ENCODE results near the gene TAS2R38. TPM values are rescaled to one million over a fixed set of nuclear protein-coding genes. Genes with fewer than 3 reads are reported as not detected.

The TAS2R38 gene
- total and polyA plus RNA-seq, 8 donors, result not detected

Other genes with a start within 250 kb of the TAS2R38 start
- 100 to 1,000 TPM in 1 of 5 donors, 10 to 100 TPM in 4; 17.4 to 145 (median 59.8) TPM for gene SSBP1, start 235.4 kb downstream of the TAS2R38 start, total RNA-seq
- gene SSBP1, start 235.4 kb downstream of the TAS2R38 start, polyA plus RNA-seq, result 100 to 1,000 TPM; 169 to 207 (median 198) TPM
- 1 to 10 TPM in 2 of 5 donors, under 1 TPM in 1, not detected in 2; 0.58 to 5.7 (median 4.4) TPM for gene TAS2R3, start 209.7 kb downstream of the TAS2R38 start, total RNA-seq
- gene TAS2R3, start 209.7 kb downstream of the TAS2R38 start, polyA plus RNA-seq, result not detected
- 1 to 10 TPM in 3 of 5 donors, under 1 TPM in 1, not detected in 1; 0.58 to 3.7 (median 1.2) TPM for gene TAS2R4, start 197.1 kb downstream of the TAS2R38 start, total RNA-seq
- under 1 TPM in 1 of 3 donors, not detected in 2; 0.23 TPM for gene TAS2R4, start 197.1 kb downstream of the TAS2R38 start, polyA plus RNA-seq
- gene TAS2R5, start 183.6 kb downstream of the TAS2R38 start, total RNA-seq, result 10 to 100 TPM in 1 of 5 donors, 1 to 10 TPM in 3, not detected in 1; 4.4 to 45.5 (median 9.0) TPM
- gene TAS2R5, start 183.6 kb downstream of the TAS2R38 start, polyA plus RNA-seq, result 1 to 10 TPM in 1 of 3 donors, under 1 TPM in 1, not detected in 1; 0.92 to 1.1 TPM
- not detected for gene PRSS37, start 132.3 kb downstream of the TAS2R38 start, total RNA-seq
- gene PRSS37, start 132.3 kb downstream of the TAS2R38 start, polyA plus RNA-seq, result not detected
- gene OR9A4, start 57.4 kb downstream of the TAS2R38 start, total RNA-seq, result not detected
- not detected for gene OR9A4, start 57.4 kb downstream of the TAS2R38 start, polyA plus RNA-seq
- gene CLEC5A, start 26.8 kb downstream of the TAS2R38 start, total RNA-seq, result 1 to 10 TPM in 1 of 5 donors, under 1 TPM in 1, not detected in 3; 0.29 to 1.3 TPM
- 1 to 10 TPM in 1 of 3 donors, under 1 TPM in 2; 0.10 to 1.4 (median 0.31) TPM for gene CLEC5A, start 26.8 kb downstream of the TAS2R38 start, polyA plus RNA-seq
- gene MGAM, start 22.1 kb upstream of the TAS2R38 start, total RNA-seq, result 1 to 10 TPM in 3 of 5 donors, under 1 TPM in 1, not detected in 1; 0.43 to 3.6 (median 2.9) TPM
- under 1 TPM; 0.15 to 0.78 (median 0.75) TPM for gene MGAM, start 22.1 kb upstream of the TAS2R38 start, polyA plus RNA-seq
- 1 to 10 TPM in 3 of 5 donors, not detected in 2; 1.1 to 2.9 (median 1.2) TPM for gene MGAM2, start 137.9 kb upstream of the TAS2R38 start, total RNA-seq
- under 1 TPM in 2 of 3 donors, not detected in 1; 0.05 to 0.12 TPM for gene MGAM2, start 137.9 kb upstream of the TAS2R38 start, polyA plus RNA-seq

All from stomach (tissue), 8 donors.